Endothelial cell (in vitro differentiated cells): ENCODE data around the gene ASCL2. TPM values are rescaled to one million over a fixed set of nuclear protein-coding genes. Genes with fewer than 3 reads are reported as not detected.

Experiments used
- DNase-seq: peaks from one replicate; pipeline ENCODE4 v3.0.0; 2021; ENCODE audit warnings: low spot score
- H3K27ac Mint-ChIP-seq: one replicate; pipeline ENCODE4 v1.8.0; 2021; ENCODE audit warnings: mixed read lengths, inconsistent platforms; ENCODE audit not compliant: unreplicated experiment
- H3K27me3 Mint-ChIP-seq: one replicate; pipeline ENCODE4 v1.8.0; 2021; ENCODE audit warnings: mild to moderate bottlenecking, moderate library complexity, mixed read lengths, inconsistent platforms; ENCODE audit not compliant: unreplicated experiment
- H3K36me3 Mint-ChIP-seq: one replicate; pipeline ENCODE4 v1.8.0; 2021; ENCODE audit warnings: mild to moderate bottlenecking, low read depth, mixed read lengths, inconsistent platforms; ENCODE audit not compliant: unreplicated experiment
- H3K4me1 Mint-ChIP-seq: one replicate; pipeline ENCODE4 v1.8.0; 2021; ENCODE audit warnings: mild to moderate bottlenecking, mixed read lengths, inconsistent platforms; ENCODE audit not compliant: unreplicated experiment
- H3K4me3 Mint-ChIP-seq: one replicate; pipeline ENCODE4 v1.8.0; 2021; ENCODE audit warnings: mild to moderate bottlenecking, mixed read lengths, inconsistent platforms; ENCODE audit not compliant: unreplicated experiment
- H3K9me3 Mint-ChIP-seq: one replicate; pipeline ENCODE4 v1.8.0; 2021; ENCODE audit warnings: mixed read lengths, inconsistent platforms; ENCODE audit not compliant: unreplicated experiment
- CTCF ChIP-seq: fragments of 200-600 bp; sonication (generic); IDR thresholded peaks from one replicate; pipeline ENCODE4 v1.5.0; 2021; ENCODE audit warnings: antibody characterized with exemption; ENCODE audit not compliant: unreplicated experiment
- total RNA-seq: library from RNA; stranded (reverse); fragmentation: NEBNext Ultra II Directional; extraction: Animal tissue kit (Norgen Biotek cat#: 25700); gene quantifications from one replicate; pipeline ENCODE4 v1.2.1, GENCODE V29; 2021; ENCODE audit not compliant: unreplicated experiment

Gene ASCL2
- total RNA-seq, 1 donor from 2014 or later: not detected

- no peak overlapping the region for H3K27ac Mint-ChIP-seq
- H3K4me3 Mint-ChIP-seq: no peak overlapping the region
- peaks cover 1% of the 10 kb centered on the region for H3K27me3 Mint-ChIP-seq
Measured at GRCh38 chr11:2248762-2249161, 21.6 kb downstream of the ASCL2 start.

GRCh38 chr11:2248242-2248641, 22.1 kb downstream of the ASCL2 start:
- TF ChIP-seq CTCF: no peak
- H3K4me3 Mint-ChIP-seq: no peak overlapping the region
- no peak for DNase-seq
- no peaks in the 10 kb centered on the region for H3K9me3 Mint-ChIP-seq
- no peak overlapping the region for H3K27ac Mint-ChIP-seq
- H3K27me3 Mint-ChIP-seq: peaks cover 1% of the 10 kb centered on the region
- no peaks in the 10 kb centered on the region for H3K36me3 Mint-ChIP-seq
- no peaks in the 10 kb centered on the region for H3K4me1 Mint-ChIP-seq

More at GRCh38 chr11:2248762-2249161, 21.6 kb downstream of the ASCL2 start:
- Mint-ChIP-seq H3K36me3 (no peaks in the 10 kb centered on the region), H3K4me1 (no peaks in the 10 kb centered on the region), H3K9me3 (no peaks in the 10 kb centered on the region)
- no peak for DNase-seq
- no peak for TF ChIP-seq CTCF

- peaks cover 1% of the 10 kb centered on the region for H3K27me3 Mint-ChIP-seq
Measured at GRCh38 chr11:2247496-2247895, 22.9 kb downstream of the ASCL2 start.

DNA sequence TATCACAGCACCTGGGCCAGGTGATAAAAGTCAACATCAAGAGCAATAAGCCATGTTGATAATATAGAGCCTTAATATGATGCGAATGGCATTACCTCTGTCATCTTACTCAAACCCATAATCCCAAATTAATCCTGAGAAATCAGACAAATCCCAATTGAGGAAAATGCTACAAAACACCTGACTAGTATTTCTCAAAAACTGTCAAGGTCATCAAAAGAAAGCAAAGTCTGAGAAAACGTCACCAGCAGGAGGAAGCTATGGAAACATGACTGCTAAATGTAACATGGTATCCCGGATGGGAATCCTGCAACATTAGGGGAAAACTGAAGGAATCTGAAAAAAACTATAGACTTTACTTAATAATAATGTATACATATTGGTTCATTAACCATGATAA, 29.6 kb downstream of the ASCL2 start:
- peaks cover 4% of the 10 kb centered on the region for H3K27me3 Mint-ChIP-seq

More at GRCh38 chr11:2247496-2247895, 22.9 kb downstream of the ASCL2 start:
- H3K27ac Mint-ChIP-seq: no peak overlapping the region
- no peaks in the 10 kb centered on the region for H3K9me3 Mint-ChIP-seq
- H3K4me3 Mint-ChIP-seq: no peak overlapping the region
- no peaks in the 10 kb centered on the region for H3K36me3 Mint-ChIP-seq
- H3K4me1 Mint-ChIP-seq: no peaks in the 10 kb centered on the region
- DNase-seq: no peak
- no peak for TF ChIP-seq CTCF

More for the DNA sequence above, 29.6 kb downstream of the ASCL2 start:
- H3K4me1 Mint-ChIP-seq: no peaks in the 10 kb centered on the region
- TF ChIP-seq CTCF: no peak
- H3K9me3 Mint-ChIP-seq: no peaks in the 10 kb centered on the region
- H3K4me3 Mint-ChIP-seq: no peak overlapping the region
- DNase-seq: no peak
- H3K27ac Mint-ChIP-seq: no peak overlapping the region
- no peaks in the 10 kb centered on the region for H3K36me3 Mint-ChIP-seq
